Retina (tissue), 1 donor: ENCODE results near the gene LIX1.
"Not testable (repeated sequence)": the region's sequence is repeated elsewhere in the genome, so short reads cannot be mapped to it uniquely, and the experiment has no call there.

Experiments
- DNase-seq: peaks from one replicate; pipeline ENCODE4 v3.0.0-alpha.2; 2016

LIX1 gene

GRCh38 chr5:97142521-97143254 lies at the start of gene LIX1:
Gene LIX1, minus strand, starts transcription at chr5:97142611. Its CDS starts 35 bp downstream, at chr5:97142576.
- DNase-seq: peak; percentile 81

- no peak for DNase-seq
These were observed 49.5 kb upstream of the LIX1 start for GRCh38 chr5:97191893-97192292.

GRCh38 chr5:97189523-97189922 lies 47.1 kb upstream of the LIX1 start:
- DNase-seq: not testable (repeated sequence)

GRCh38 chr5:97183930-97184213 lies 41.5 kb upstream of the LIX1 start:
- DNase-seq: no peak

- peak; percentile 98 for DNase-seq
These were observed 40.9 kb upstream of the LIX1 start, which contains the start of gene RIOK2 for GRCh38 chr5:97183100-97183929. Gene RIOK2, minus strand, starts transcription at chr5:97183247. Its CDS starts 56 bp downstream, at chr5:97183191.

- DNase-seq: no peak
These were observed 40.2 kb upstream of the LIX1 start for GRCh38 chr5:97182571-97183099.

- DNase-seq: no peak
These were observed 39.6 kb upstream of the LIX1 start for GRCh38 chr5:97181856-97182545.

- DNase-seq: not testable (repeated sequence)
These were observed 37.0 kb upstream of the LIX1 start for GRCh38 chr5:97179457-97179856.

GRCh38 chr5:97172227-97172626 lies 29.8 kb upstream of the LIX1 start:
- DNase-seq: no peak

- DNase-seq: no peak
These were observed 29.3 kb upstream of the LIX1 start for GRCh38 chr5:97171703-97172102.

- no peak for DNase-seq
These were observed 25.0 kb upstream of the LIX1 start for GRCh38 chr5:97167435-97167834.

- DNase-seq: no peak
These were observed 23.3 kb upstream of the LIX1 start for GRCh38 chr5:97165726-97166125.

- DNase-seq: no peak
These were observed 22.4 kb upstream of the LIX1 start for GRCh38 chr5:97164846-97165245.

GRCh38 chr5:97163790-97164285 lies 21.4 kb upstream of the LIX1 start:
- no peak for DNase-seq

GRCh38 chr5:97163360-97163764 lies 21.0 kb upstream of the LIX1 start:
- no peak for DNase-seq

- DNase-seq: peak; percentile 71
These were observed 19.6 kb upstream of the LIX1 start for GRCh38 chr5:97162045-97162444.

- DNase-seq: no peak
These were observed 15.3 kb upstream of the LIX1 start for GRCh38 chr5:97157689-97158088.

GRCh38 chr5:97151370-97151769 lies 9.0 kb upstream of the LIX1 start:
- no peak for DNase-seq

- no peak for DNase-seq
These were observed 8.0 kb upstream of the LIX1 start for GRCh38 chr5:97150401-97150800.

- no peak for DNase-seq
These were observed 7.3 kb upstream of the LIX1 start for GRCh38 chr5:97149709-97150108.

GRCh38 chr5:97148288-97148687 lies 5.9 kb upstream of the LIX1 start:
- no peak for DNase-seq

- DNase-seq: no peak
These were observed 1.3 kb upstream of the LIX1 start for GRCh38 chr5:97143704-97144103.

- no peak for DNase-seq
These were observed 872 bp downstream of the LIX1 start for GRCh38 chr5:97141539-97141938.
